Epidermal melanocyte (primary cell): ENCODE results near the gene FFAR3.
"Not testable (repeated sequence)": the region's sequence is repeated elsewhere in the genome, so short reads cannot be mapped to it uniquely, and the experiment has no call there.

Experiments
- DNase-seq: peaks from one replicate; pipeline ENCODE4 v3.0.0; 2011; ENCODE audit warnings: low spot score; ENCODE audit not compliant: insufficient read length

Gene FFAR3

GRCh38 chr19:35350591-35350990, 7.7 kb upstream of the FFAR3 start:
- no peak for DNase-seq

DNA sequence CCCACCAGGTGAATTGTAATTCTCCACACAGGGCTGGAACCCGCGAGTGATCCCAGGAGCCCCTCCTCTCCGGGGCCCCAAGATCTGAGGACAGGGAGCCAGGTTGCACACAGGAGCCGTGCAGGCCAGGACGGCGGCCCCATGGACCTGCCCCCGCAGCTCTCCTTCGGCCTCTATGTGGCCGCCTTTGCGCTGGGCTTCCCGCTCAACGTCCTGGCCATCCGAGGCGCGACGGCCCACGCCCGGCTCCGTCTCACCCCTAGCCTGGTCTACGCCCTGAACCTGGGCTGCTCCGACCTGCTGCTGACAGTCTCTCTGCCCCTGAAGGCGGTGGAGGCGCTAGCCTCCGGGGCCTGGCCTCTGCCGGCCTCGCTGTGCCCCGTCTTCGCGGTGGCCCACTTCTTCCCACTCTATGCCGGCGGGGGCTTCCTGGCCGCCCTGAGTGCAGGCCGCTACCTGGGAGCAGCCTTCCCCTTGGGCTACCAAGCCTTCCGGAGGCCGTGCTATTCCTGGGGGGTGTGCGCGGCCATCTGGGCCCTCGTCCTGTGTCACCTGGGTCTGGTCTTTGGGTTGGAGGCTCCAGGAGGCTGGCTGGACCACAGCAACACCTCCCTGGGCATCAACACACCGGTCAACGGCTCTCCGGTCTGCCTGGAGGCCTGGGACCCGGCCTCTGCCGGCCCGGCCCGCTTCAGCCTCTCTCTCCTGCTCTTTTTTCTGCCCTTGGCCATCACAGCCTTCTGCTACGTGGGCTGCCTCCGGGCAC, 6.7 kb upstream of the FFAR3 start:
- no peak for DNase-seq

- DNase-seq: no peak
Observed at GRCh38 chr19:35352177-35352447, 6.1 kb upstream of the FFAR3 start.

DNA sequence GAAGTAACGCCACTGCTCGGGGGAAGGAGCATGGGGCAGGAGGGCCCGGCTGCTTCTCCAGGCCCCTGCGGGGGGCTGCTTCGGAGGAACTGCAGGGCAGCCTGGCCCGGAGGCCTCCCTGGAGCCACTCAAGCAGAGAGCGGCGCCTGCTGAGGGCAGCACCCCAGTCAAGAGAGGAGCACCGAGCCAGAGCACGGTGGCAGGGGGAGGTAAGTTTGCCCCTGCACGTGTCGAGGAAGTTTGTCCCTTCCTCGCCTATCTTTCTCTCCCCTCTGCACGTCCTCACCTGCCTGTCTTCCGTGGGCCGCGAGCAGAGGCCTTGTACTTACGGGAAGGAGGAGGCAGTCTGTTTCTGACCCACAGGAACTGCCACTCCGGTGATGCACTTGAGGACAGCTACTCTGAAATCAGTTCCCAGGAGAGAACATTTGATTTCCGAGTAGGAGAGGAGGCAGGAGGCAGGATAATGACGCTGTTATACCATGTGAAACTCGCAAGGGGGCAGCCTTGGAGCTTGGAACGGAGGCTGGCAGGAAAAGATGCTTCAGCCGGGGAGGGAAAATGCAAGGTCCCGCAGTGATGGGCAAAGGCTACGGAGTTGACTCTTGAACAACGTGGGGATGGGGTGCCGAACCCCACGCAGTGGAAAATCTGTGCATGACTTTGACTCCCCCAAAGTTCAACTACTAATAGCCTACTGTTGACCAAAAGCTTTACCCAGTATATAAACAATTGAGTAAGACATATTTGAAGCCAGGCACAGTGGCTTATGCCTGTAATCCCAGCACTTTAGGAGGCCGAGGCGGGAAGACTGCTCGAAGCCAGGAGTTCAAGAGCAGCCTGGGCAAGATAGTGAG, 5.6 kb upstream of the FFAR3 start:
- DNase-seq: peak; percentile 90

GRCh38 chr19:35353635-35354034, 4.6 kb upstream of the FFAR3 start:
- no peak for DNase-seq

DNA sequence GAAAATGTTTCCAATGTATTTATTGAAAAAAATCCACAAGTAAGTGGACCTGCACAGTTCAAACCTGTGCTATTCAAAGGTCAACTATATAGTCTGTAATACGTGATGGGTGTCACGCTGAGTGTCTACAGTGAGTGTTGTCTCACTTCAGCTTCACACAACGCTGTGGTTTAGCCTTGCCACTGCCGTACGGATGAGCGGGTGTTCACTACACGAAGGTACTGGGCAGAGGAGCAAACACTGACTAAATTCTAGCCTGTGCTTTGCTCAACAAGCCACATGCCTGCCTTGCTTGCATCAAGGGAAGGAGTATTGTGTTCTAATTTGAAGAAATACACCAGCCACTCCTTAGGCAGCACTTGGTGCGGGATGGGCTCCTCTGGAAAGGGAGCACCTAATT, 3.4 kb upstream of the FFAR3 start:
- no peak for DNase-seq

- DNase-seq: no peak
Observed at GRCh38 chr19:35355791-35356460, 2.3 kb upstream of the FFAR3 start.

DNA sequence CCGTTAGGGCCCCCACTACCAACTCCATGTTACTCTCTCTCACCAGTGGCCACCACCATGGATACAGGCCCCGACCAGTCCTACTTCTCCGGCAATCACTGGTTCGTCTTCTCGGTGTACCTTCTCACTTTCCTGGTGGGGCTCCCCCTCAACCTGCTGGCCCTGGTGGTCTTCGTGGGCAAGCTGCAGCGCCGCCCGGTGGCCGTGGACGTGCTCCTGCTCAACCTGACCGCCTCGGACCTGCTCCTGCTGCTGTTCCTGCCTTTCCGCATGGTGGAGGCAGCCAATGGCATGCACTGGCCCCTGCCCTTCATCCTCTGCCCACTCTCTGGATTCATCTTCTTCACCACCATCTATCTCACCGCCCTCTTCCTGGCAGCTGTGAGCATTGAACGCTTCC, 574 bp downstream of the FFAR3 start:
- DNase-seq: not testable (repeated sequence)

- not testable (repeated sequence) for DNase-seq
Observed at GRCh38 chr19:35359395-35359794, 1.1 kb downstream of the FFAR3 start.

DNA sequence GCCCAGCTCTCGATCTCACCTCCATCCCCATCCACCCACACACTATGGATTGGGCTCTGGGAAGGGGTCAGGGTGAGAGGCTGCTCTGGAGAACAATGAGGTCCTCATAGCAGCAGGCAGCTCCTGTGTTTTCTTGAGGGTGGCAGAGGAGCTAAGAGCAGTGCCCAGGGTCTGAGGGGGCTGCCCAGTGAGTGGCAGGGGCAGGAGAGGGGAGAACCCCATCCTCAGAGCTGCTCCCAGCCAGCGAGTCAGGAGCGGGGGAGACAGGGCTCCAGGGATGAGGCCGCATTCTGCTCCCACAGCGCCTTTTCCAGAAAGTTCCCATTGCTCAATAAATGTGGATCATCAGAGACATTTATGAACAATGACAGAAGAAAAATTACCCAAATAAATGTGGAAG, 1.8 kb downstream of the FFAR3 start:
- DNase-seq: not testable (repeated sequence)

DNA sequence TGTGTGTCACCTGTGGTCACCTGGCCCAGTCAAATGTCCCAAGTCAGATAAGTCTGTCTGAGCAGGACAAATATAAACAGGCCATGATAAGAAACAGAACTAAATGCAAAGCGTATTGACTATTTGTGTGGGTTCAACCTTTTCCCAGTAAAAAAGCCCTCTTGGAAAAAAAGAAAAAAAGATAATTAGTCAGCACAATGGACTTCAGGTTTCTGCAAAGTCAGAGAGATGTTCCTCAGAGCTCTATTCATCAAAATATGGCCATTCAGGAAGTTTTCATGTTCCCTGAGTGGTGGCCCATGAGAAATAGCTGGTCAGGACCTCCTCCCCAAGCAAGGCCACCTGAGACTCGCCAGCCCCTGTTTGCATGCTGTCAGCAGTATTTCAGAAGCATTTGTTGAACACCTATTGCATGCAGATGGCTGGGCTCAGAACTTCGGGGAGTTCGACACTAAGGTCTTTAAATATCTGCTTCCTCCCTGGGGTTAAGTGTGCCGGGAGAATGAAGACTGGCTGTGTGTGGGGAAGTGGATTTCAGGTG, 2.7 kb downstream of the FFAR3 start:
- DNase-seq: no peak

GRCh38 chr19:35362261-35363000, 4.2 kb downstream of the FFAR3 start:
- DNase-seq: no peak

GRCh38 chr19:35363001-35363590, 4.8 kb downstream of the FFAR3 start:
- no peak for DNase-seq

DNA sequence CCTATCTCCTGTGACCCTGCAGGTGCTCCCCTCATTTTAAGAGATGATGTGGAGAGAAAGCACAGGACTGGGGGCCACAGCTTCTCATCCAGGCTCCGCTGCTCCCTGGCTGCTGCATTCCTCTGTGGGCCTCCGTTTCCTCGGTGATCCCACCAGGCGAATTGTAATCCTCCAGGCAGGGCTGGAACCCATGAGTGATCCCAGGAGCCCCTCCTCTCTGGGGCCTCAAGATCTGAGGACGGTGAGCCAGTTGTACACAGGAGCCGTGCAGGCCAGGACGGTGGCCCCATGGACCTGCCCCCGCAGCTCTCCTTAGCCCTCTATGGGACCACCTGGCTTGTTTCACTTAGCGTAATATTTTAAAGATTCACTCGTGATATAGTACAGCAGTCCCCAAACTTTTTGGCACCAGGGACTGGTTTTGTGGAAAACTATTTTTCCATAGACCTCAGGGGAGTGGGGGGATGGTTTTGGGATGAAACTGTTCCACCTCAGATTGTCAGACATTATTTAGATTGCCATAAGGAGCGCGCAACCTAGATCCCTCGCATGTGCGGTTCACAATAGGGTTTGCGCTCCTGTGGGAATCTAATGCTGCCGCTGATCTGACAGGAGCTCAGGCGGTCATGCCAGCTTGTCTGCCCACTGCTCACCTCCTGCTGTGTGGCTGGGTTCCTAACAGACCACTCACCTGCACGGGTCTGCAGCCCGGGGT, 5.6 kb downstream of the FFAR3 start:
- DNase-seq: no peak

- DNase-seq: no peak
Observed at GRCh38 chr19:35365303-35365702, 7.0 kb downstream of the FFAR3 start.

GRCh38 chr19:35368378-35368777, 10.1 kb downstream of the FFAR3 start:
- no peak for DNase-seq

DNA sequence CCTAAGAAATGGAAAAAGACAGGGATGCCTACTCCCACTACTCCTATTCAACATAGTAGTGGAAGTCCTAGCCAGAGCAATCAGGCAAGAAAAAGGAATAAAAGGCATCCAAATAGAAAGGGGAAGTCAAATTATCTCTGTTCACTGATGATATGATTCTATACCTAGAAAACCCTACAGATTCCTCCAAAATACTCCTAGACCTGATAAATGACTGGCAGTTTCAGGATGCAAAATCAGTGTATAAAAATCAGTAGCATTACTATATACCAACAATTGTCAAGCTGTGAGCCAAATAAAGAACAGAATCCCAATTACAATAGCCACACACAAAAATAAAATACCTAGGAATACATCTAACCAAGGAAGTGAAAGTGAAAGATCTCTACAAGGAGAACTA, 11.3 kb downstream of the FFAR3 start:
- DNase-seq: no peak

DNA sequence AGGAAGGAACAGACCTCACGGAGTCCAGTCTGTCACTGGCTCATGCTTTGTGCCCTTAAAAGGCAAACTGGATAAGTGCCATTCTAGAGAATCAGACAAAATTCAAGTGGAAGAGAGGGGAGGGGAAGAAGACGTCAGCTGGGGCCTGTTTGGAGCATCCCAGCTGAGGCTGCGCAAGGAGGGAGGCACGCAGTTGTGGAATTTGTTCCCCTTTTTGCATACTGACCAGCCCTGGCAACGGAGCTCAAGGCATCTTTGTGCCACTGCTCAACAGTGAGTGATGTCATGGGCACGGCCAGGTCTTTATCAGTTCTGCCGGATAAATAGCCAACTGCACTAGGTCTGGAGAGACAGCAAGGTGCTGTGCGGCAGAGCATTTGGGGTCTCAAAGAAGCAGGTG, 12.5 kb downstream of the FFAR3 start, which contains the start of gene GPR42:
Gene GPR42, plus strand, starts transcription at position 347 of the 400 bp plus-strand sequence. CDS start 292 bp downstream, outside the sequence.
- no peak for DNase-seq

- no peak for DNase-seq
Observed at GRCh38 chr19:35373492-35373891, 15.2 kb downstream of the FFAR3 start.

GRCh38 chr19:35374031-35374430, 15.8 kb downstream of the FFAR3 start:
- not testable (repeated sequence) for DNase-seq
